GM21526 (cell line): ENCODE results near the gene KDF1.

Experiments
- ATAC-seq: cut with Tn5 transposase; IDR thresholded peaks from one replicate; pipeline ENCODE4 v1.9.1; 2021; ENCODE audit warnings: moderate library complexity; ENCODE audit not compliant: unreplicated experiment, low FRiP score

The KDF1 gene, protein sequence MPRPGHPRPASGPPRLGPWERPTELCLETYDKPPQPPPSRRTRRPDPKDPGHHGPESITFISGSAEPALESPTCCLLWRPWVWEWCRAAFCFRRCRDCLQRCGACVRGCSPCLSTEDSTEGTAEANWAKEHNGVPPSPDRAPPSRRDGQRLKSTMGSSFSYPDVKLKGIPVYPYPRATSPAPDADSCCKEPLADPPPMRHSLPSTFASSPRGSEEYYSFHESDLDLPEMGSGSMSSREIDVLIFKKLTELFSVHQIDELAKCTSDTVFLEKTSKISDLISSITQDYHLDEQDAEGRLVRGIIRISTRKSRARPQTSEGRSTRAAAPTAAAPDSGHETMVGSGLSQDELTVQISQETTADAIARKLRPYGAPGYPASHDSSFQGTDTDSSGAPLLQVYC

DNA sequence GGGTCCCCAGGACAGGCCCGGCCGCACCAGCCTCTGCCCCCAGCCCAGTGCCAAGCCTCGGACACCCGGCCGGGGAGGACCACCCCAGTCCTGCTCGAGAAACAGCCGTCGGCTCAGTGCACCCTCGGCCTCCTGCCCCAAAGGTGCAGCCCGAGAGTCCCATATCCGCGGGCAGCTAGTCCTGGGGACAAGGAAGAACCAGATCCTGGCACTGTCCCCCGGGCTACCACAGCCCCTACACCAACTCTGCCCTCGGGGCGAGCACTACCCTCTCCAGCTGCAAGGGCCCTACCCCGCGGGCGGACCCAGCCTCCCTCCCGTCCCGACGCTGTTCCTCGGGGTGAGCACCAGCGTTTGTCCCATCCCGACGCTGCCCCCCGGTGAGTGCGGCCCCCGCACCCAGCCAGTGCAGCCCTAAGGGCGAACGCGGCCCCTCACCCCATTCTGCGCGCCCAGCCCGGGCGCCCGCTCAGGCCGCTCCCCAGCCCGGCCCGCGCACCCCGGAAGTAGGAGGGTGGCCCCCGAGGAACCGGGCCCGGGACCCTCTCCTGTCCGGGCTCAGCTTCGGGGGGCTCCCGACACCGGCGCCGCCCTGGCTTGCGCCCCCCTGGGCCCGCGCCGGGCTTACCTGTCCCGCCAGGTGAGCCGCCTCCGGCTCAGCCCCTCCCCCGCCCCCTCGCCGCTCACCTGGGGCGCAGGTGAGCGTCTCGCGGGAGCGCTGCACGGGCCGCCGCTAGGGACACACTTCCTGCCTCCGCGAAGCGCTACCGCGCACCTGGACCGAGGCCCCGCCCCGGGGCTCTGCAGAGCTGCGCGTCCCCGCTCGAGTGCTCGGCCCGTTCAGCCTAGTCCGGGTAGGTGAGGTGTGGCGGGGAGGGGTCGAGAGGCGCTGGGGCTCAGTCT is at the start of gene KDF1:
TSS of gene KDF1 (minus strand) at position 747 of the 903 bp plus-strand sequence. CDS start 8,088 bp downstream, outside the sequence.
- no peak for ATAC-seq

DNA sequence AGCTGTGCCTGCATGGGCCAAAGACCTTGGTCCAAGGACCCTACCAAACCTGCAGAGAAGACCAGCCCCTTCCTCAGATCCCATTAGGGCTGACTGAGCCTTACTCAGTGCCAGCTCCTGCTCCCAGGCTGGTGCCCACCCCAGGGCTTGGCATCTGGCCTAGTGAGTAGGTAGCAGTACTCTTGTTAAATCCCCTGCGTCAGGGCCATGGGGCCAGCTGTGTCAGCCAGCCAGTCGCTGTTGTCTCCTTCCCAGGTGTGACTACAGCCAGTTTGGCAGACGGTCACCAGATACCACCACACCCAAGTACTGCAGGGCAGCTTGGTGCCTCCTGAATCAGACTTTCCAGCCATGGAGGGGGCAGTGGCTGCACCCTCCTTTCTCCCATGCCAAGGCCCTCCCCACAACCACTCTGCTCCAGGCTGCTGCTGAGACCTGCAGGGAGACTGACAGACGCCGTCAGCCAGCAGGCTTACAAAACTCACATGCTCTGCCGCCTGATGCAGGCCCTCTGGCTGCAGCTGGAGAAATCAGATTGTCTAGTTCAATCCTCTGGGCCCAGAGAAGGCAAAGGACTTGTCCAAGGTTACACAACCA is 49.4 kb upstream of the KDF1 start:
- no peak for ATAC-seq

DNA sequence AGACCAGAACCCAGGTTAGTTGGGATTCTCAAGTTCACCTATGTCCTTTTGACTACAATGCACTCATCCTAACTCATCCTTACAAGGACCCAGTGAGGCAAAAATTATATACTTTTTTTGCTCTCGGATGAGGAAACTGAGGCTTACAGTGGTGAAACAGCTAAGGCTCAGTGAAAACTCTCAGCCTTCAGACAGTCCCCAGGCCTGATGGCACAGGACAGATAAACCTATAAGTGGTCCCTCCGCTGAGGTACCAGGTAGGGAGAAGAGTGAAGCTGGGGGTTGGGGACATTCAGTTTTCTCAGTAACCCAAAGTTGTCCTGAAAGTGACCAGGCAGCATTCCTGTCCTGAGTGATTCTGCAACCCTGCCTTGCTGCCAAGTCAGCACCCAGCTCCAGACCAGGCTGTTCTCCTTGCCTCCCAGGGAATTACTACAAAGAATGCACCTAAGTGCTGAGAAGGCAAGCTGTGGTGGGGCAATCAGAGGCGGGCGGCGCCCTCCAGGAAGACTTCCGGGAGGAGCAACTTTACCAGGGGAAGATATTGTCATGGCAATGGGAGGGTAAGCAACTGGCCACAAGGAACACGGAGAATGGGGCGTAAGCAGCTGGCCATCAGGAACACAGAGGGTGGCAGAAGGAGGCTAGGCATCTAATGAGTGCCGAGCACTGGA is 47.8 kb upstream of the KDF1 start:
- ATAC-seq: no peak

DNA sequence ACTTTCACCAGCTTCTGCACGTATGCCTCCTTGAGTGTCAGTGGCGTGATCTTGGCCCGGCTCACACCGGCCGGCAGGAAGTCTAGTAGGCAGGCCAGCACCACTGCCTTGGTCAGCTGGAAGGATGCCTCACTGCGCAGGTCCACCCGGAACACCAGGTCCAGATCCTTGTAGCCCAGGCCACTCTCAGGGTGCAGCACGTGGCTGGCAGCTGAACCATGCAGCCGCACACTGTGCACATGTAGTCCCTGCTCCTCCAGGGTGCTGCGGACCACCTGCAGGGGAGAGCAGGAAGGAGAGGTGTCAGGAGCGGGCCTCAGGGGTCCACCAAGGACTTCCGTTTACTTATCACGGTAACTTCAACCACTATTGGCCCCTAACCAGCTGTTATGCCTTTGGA is 46.4 kb upstream of the KDF1 start:
- no peak for ATAC-seq

DNA sequence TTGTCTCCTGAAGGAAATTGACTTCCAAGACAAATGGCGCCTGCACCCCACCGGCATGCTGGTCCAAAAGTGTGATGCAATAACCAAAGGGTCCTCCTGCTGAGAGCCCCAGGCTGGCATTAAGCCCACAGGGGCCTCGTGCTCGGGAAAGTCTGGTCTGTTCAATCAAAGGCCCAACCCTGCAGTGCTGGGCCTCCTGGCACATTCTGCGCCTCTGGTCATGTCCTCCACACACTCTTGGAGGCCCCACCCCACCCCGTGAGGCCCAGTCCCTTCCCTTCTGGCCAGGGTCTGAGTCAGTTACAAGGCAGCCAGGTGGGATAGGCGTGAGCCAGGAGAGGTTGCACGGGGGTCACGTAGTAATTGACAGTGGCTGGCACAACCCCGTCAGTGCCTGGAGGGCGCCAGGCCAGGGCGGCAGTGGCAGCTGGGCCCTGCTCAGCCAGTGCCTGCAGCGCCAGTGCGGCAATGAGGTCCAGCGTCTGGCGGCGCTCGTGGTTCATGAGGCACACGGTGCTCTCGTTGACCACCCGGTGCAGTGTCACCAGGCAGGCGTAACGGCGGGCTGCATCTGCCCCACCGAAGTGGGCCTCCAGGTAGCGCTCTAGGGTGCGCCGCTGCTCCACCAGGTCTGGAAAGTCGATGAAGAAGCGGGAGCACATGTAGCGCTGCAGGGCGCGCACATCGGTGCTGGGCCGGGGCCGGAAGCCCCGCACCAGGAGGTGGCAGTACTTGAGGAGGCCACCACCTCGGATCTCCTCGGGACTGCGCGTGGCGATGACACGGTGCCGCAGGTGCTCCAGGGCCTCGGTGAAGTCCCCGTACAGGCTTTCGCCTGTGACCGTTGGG is 45.6 kb upstream of the KDF1 start:
- ATAC-seq: no peak

DNA sequence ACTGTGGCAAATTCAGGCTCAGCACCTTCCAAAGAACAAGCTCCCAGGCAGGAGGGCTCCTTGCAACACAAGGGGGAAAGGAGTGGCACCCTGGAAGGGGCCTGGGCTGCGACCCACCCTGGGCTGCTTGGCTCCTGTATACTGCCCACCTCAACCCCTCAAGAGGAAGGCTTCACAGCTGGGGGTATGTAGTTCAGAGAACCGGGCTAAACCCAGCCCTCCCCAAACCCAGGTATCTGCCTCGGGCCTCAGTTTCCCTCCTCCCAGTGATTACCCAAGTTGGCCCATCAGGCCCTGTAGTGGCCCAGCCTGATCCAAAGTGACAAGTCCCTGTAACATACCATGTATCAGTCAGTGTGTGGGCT is 44.9 kb upstream of the KDF1 start:
- no peak for ATAC-seq

DNA sequence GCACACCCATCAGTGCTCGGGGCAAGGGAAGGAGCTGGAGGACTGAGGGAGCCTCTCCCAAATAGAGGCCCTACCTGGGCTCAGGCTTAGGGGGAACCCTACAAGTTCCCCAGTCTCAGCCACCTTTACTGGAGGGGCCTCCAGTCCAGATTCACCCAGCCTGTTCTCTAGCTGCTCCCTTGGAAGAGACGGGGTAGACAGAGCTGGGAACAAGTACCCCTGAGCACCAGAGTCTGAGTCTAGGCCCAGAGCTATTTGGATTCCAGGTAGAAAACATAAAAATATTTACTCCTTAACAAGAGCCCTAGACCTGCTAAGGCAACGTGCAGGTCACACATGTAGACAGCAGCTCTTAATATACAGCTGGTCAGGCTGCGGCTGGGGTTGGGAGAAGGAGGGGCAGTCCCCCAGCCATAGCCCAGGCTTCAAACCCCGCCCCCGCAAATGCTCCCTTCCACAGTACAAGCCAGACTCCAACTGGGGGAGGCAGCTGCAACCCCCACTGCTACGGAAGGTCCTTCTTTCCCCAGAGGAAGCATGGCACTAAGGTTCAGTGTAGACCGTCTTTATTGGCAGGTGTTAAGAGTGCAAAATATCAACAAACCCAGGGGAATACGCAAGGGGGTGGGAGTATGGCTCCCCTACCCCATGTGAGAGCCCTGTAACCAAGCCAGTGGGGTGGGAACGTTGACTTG is 44.4 kb upstream of the KDF1 start:
- no peak for ATAC-seq

DNA sequence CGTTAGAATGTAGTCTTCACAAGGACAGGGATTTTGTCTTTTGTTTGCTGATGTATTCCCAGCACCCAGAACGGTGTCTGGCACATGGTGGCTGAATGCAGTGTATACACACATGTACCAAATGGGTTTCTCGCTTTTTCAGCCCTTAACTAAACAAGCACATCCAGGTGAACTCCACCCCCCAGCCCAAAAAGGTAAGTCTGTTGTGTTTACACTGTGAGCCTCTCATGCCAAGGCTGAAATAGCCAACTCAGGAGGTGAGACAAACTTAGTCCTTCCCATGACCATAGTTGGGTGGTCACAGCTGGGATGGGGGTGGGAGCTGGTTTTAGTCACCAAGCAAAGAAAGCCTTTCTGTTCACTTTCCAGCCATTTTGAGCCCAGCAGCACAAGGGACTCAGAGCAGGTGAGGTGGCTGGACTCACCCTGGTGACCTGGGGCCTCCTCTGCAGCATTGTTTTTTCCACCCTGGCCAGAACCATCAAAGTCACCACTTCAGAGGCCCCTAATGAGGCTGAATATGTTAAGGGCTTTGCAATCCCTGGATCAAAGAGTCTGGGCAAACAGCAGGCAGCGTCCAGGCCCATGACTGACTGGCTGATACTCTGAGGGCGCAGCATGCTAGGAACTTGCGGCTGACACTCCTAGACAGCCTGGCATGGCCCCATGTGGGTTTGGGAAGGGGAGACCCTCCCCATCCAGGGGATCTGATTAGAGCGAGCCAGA is 43.6 kb upstream of the KDF1 start:
- ATAC-seq: no peak

DNA sequence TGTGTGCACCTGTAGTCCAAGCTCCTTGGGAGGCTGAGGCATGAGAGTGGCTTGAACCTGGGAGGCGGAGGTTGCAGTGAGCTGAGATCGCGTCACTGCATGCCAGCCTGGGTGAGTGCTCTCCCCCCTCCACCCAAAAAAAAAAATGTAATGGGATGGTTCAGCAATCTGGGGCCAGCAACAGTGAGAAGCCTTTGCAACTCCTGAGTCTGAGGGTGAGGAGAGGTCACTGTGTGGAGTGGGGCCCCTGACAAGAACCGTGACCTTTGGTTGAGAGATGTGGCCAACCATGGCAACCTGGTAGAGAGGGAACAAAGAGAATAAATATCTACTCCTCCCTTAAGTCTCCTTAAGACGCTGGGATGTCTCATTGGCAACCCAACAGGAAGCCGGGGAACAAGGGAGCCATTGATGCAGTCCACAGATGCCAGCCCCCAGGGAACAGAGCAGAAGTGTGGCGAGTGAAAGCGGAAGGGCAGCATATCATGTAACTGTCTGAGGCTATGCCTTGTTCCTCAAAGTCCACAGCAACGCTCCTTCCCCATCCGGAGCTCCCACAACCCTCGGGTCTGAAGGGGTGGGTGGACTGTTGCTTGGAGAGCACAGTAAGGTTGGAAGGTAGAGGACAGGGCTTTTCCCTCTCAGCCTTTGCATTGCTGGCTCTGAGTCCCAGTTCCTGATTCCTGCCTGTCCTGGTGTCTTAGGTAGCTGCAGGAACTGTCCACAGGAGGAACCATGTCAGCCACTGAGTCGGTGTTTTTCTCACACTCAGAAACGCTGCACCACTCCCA is 41.5 kb upstream of the KDF1 start:
- no peak for ATAC-seq

DNA sequence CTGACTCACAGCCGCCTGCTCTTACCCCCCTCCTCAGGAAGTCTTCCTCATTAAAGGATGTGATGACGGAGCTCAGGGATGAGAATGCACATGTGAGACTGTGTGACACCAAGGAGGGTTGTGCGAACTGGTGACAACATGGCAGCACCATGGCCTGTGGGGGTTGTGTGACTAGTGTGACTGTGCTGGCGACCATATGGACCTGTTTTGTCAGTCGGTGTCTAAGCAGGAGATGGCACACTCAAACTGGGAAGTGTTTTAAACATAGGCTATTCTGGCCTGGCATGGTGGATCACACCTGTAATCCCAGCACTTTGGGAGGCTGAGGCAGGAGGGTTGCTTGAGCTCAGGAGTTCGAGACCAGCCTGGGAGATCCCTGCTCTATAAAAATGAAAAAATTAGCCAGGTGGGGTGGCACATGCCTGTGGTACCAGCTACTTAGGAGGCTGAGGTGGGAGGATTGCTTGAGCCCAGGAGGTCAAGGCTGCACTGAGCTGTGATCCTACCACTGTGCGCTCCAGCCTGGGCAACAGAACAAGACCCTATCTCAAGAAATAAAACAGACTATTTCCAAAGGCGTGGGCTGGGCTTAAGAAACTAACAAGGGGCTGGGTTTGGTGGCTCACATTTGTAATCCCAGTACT is 40.7 kb upstream of the KDF1 start:
- ATAC-seq: no peak

DNA sequence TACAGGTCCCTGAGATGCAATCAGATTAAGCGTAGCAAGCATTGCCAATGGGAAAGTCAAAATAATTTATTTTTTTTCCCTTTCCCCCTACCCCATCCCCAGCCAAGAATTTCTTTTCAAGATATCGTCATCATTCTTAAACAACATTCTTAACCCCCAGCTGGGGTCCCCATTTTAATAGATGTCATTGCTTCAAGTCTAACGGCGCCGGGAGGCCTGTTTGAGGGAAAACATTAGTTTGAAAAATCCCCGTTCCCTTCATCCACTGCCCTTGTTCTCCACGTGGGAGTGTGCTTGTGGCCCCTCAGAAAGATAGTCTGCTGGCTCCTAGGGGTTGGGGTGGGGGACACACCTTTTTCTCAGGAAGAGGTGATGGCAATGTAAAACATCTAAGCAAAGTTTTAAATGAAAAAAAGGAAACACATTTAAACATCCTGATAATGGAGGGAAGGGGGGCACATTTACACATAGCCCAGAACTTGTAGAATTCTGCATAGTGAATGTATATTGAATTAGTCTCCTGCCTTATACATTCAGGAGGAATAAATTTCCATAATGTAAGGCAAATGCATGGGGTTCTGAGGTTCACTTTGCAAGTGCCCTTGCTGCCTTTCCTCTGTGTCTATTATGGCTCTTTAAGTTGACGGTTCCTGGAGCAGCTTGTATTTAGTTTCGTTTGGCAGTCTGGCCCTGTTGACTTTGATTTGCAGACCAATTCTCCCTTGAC is 40.0 kb upstream of the KDF1 start:
- no peak for ATAC-seq

DNA sequence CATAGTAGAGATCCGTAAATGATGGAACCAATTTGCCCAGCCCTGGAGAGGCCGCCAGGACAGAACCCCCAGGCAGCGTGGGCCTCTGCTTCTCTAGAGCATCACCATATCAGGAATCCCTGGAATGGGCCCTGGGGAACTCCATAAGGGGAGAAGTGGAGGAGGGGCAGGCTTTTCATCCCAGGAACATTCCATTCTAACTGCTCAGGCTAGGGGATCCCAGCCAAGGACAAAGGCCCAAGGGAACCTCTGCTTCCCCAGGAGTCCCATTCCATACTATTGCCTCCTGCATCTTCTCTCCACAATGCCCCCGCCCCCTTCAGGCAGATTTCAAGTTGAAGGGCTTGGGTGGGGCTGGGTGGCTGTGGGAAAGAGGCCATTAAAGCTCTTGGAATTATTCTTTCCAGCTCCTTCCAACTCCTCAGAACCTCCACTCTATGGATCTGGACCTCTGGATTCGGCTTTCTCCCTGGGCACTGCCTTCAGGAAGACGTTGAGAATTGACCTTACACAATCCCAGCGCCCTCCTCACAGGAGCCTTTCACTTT is 39.2 kb upstream of the KDF1 start:
- ATAC-seq: no peak

DNA sequence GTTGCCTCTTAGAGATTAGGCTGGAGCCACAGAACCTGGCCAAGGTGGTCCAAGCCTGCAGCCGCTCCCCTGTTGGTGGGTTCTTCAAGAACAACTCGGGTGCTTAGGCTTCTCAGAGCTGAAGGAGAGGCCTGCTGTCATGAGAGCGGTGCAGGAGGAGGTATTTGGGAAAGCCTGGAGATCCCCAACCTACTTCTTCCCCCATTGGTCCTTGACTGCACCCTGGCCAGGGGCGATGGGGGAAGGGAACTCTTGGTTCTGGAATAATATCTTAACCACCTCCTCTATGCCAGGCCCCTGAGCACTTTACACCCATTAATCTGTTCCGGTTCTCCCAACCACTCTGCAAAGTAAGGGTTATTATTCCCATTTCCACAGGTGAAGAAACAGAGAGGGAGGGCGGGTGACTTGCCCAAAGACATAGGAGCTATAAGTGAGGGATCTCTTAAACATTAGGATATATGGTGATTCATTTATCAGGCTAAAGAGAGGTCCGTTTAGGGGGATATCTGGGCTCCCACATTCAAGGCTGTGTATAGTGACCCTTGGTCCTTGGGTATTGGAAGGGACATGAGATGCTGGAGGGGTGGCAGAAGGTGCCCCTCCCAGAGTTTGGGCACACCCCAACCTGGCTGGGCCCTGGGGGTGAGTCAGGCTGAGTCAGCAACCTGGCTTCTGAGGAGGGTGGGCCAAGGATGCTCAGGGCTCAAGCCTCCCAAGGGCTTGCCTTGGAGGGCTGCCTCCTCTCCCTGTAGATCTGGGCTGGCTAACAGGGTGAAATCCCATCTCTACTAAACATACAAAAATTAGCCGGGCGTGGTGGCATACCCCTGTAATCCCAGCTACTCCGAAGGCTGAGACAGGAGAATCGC is 38.4 kb upstream of the KDF1 start:
- ATAC-seq: no peak

DNA sequence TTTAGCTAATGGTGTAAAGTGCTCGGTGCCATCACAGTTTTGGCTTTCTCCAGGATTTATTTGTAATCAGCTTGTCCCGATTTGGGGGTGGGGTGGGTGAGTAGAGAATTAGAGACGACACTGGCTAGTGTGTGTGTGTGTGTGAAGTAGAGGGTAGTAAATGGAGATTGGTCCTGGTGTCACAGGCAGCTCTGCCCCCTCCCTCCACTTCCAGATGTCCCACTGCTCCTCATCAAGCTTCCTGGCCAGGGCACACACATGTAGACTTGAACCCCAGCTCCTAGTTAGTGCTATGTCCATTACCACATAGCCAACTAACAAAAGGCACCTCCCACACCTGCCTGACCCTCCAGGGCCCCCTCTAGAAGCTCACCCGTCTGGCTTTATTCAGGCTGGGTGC is 36.4 kb upstream of the KDF1 start:
- ATAC-seq: no peak

DNA sequence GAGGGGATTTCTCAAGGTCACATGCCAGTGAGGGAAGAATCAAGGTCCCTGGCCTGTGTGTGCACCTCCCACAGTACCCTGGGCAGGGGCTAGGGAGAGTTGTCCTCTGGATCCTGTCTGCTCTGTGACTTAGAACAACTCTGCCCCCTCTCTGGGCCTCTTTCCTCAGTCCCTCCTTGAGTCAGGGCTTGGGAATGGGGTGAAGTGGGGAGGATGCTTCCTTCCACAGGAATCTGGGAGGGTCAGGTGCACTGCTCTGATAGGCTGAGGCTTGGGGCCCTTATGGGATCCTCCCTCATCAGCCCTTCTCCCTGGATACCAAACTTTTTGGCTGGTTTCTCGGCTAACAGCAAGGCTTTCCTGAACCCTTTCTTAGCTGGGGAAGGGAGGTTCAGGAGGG is 35.8 kb upstream of the KDF1 start:
- no peak for ATAC-seq
